Effector memory CD4-positive, alpha-beta T cell (primary cell): ENCODE results near the gene ERC1.

Source experiments
- DNase-seq, 3 donors: peaks; one replicate each; pipeline ENCODE4 v3.0.0-alpha.2; 2020
- H3K27ac ChIP-seq: 2 replicates; pipeline ENCODE4 v1.7.0; 2013; ENCODE audit warnings: mild to moderate bottlenecking, low read length, moderate library complexity; ENCODE audit not compliant: insufficient read depth, poor library complexity, severe bottlenecking
- H3K27me3 ChIP-seq: replicated peaks from 2 replicates; pipeline ENCODE4 v1.7.0; 2013; ENCODE audit warnings: mild to moderate bottlenecking, low read length; ENCODE audit not compliant: insufficient read depth, control insufficient read depth, poor library complexity, severe bottlenecking
- H3K36me3 ChIP-seq: 2 replicates; pipeline ENCODE4 v1.7.0; 2013; ENCODE audit warnings: mild to moderate bottlenecking, low read length, moderate library complexity; ENCODE audit not compliant: control insufficient read depth, insufficient read depth
- H3K4me1 ChIP-seq: 2 replicates; pipeline ENCODE4 v1.7.0; 2013; ENCODE audit warnings: low read length, mild to moderate bottlenecking; ENCODE audit not compliant: control insufficient read depth, insufficient read depth, poor library complexity, severe bottlenecking
- H3K4me3 ChIP-seq: 2 replicates; pipeline ENCODE4 v1.7.0; 2013; ENCODE audit warnings: low read length, low read depth, mild to moderate bottlenecking; ENCODE audit not compliant: insufficient read depth, poor library complexity, severe bottlenecking
- H3K9me3 ChIP-seq: 2 replicates; pipeline ENCODE4 v1.7.0; 2013; ENCODE audit warnings: mild to moderate bottlenecking, low read length, moderate library complexity; ENCODE audit not compliant: control insufficient read depth

Gene ERC1

DNA sequence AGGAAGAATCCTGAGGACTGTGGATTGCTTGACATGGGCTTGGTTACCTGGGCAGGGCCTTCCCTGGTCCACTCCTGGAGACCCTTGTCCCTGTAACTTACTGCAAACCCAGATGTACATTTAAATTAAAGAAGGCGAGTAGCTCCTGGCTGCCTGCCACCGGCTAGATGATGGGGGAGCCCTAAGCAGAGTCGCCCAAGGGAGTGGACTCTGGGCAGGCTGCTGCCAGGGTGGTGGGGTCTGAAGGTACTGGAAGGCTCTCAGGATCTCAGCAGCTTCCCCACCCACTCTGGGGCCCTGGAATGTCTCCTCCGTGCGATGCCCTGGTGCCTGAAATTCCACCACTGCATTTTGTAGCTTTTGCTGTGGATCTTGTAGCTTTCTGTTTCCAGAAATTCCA is 528.6 kb downstream of the ERC1 start:
- no peaks in the 10 kb centered on the region for H3K4me1 ChIP-seq
- H3K36me3 ChIP-seq: no peaks in the 10 kb centered on the region
- DNase-seq: no peak
- H3K27ac ChIP-seq: no peak overlapping the region
- H3K9me3 ChIP-seq: no peaks in the 10 kb centered on the region
- H3K4me3 ChIP-seq: no peak overlapping the region
- H3K27me3 ChIP-seq: no peaks in the 10 kb centered on the region

DNA sequence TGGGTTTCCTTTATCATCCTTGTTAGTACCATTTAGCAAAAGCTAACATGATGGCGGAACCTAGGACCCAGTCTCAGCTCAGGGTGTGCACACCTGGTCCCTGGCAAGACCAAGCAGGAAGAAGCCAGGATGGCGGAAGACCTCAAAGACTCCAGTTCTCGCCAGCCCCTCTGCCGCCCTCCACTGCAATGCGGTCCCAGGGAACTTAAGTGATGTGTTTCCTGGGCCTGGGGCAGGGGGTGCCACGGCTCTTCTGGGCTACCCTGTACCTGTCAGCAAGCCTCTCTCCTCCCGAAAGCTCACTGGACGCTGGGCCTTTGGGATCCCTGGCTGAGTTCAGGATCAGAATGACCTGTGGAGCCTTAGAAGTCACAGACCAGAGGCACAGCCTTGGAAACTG is 532.0 kb downstream of the ERC1 start:
- peaks cover 9% of the 10 kb centered on the region for H3K27me3 ChIP-seq
- no peak overlapping the region for H3K27ac ChIP-seq
- DNase-seq: no peak
- no peak overlapping the region for H3K4me3 ChIP-seq
- no peaks in the 10 kb centered on the region for H3K4me1 ChIP-seq
- no peaks in the 10 kb centered on the region for H3K36me3 ChIP-seq
- no peaks in the 10 kb centered on the region for H3K9me3 ChIP-seq

DNA sequence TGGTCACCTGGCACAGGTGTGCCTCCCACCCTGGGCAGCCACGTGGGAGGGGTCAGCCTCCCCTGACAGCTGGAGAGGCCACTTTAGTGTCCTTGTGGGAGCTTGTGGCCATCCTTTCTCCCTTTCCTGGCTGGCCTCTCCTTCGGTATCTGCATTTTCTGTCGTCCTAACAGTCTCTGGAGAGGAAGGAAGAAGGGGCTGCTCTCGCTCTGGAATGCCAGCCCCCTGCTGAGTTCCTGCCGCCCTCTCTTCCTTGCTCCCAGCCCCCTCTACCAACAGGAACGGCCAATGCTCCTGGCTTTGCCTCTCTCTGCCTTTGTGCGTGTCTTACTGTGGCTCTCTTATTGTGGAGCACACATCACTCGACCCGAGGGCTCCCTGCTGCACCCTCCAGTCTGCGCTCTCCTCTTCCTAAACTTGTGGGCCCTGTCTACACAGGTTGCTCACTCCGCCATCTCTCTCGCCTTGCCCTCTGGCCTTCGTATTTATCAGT is 532.6 kb downstream of the ERC1 start:
- H3K4me1 ChIP-seq: no peaks in the 10 kb centered on the region
- no peak overlapping the region for H3K4me3 ChIP-seq
- H3K36me3 ChIP-seq: no peaks in the 10 kb centered on the region
- no peak for DNase-seq
- no peaks in the 10 kb centered on the region for H3K9me3 ChIP-seq
- H3K27ac ChIP-seq: no peak overlapping the region
- peaks cover 9% of the 10 kb centered on the region for H3K27me3 ChIP-seq

DNA sequence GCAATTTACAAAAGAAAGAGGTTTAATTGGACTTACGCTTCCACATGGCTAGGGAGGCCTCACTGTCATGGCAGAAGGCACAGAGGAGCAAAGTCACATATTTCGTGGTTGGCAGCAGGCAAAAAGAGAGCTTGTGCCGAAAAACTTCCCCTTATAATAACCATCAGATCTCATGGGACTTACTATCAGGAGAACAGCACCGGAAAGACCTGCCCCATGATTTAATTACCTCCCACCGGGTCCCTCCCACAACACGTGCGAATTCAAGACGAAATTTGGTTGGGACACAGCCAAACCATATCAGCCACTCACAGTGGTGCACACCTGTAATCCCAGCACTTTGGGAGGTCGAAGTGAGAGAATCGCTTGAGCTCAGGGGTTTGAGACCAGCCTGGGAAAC is 534.8 kb downstream of the ERC1 start:
- H3K4me1 ChIP-seq: peaks cover 5% of the 10 kb centered on the region
- no peak overlapping the region for H3K27ac ChIP-seq
- H3K4me3 ChIP-seq: no peak overlapping the region
- peaks cover 18% of the 10 kb centered on the region for H3K27me3 ChIP-seq
- H3K9me3 ChIP-seq: no peaks in the 10 kb centered on the region
- H3K36me3 ChIP-seq: no peaks in the 10 kb centered on the region
- DNase-seq: no peak

DNA sequence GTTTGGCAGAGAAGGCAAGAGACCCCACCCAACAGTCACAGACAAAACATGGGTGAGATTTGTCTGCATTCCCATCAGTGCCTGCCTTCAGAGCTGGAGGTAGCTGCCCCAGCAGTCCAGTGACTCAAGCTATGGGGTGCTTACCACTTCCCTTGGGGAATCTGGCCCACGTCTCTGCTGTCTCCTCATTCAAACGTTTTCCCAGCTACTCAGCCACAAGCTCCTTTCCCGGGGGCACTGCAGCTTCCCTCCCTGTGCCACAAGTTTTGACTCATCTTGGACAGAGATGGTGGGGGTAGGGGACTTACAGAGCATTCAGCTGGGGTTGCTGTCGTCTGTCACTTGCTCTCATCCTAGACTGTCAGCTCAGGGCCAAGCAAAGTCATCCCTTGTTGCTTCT is 536.8 kb downstream of the ERC1 start:
- Histone ChIP-seq H3K4me1 (peaks cover 23% of the 10 kb centered on the region), H3K4me3 (no peak overlapping the region), H3K27me3 (peaks cover 22% of the 10 kb centered on the region), H3K36me3 (no peaks in the 10 kb centered on the region), H3K27ac (no peak overlapping the region), H3K9me3 (no peaks in the 10 kb centered on the region)
- DNase-seq: no peak

DNA sequence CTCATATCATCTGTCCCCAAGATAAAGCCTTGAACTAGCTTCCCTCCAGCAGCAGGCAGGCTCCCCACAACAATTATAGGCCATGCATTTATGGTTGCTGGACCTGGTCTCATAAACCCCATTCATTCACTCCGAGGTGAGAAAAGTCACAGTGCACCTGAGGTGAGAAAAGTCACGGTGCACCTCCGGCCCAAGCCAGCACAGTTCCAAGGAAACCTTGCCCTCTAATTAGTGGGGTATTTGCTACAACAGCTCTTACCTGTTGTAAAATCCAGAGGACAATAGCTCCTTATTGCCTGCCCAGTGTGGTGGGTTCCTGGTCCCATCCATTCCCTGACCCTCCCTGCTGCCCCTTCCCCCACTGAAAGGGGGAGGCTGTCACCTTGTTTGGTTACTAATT is 537.8 kb downstream of the ERC1 start:
- Histone ChIP-seq H3K27me3 (peaks cover 22% of the 10 kb centered on the region), H3K4me1 (peaks cover 30% of the 10 kb centered on the region), H3K27ac (no peak overlapping the region), H3K4me3 (no peak overlapping the region), H3K9me3 (no peaks in the 10 kb centered on the region), H3K36me3 (no peaks in the 10 kb centered on the region)
- no peak for DNase-seq

DNA sequence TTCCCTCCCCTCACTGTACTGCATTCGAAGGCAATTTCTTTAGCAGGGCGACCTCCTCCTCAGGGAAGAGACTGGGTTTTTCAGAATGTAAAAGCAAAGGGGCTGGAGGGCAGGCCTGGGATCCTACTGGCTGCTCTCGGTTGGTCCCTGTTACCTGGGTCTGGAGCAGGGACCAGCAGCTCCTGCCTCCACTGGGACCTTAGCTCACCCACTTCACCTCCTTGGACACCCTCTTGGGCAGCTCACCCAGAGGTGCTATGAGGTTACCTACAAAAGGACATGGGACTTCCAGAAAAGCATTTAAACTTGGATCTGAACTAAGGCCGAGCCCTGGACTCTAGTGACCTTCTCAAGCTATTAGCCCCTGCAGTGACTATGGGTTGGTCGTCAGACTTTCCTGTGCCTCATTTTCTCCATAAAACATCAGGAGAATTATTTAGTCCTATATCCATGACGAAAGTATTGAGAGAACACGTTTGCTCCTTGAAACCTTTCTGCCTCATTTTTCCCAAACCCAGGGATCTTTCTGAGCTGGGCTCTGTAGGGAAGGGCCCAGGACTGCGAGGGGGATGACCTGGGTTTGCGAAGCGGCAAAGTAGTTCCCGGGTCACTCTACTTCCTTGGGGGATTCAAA is 538.3 kb downstream of the ERC1 start:
- no peak for DNase-seq
- no peaks in the 10 kb centered on the region for H3K36me3 ChIP-seq
- H3K4me3 ChIP-seq: peak overlapping the region; percentile 36
- no peak overlapping the region for H3K27ac ChIP-seq
- peaks cover 35% of the 10 kb centered on the region for H3K4me1 ChIP-seq
- peaks cover 22% of the 10 kb centered on the region for H3K27me3 ChIP-seq
- H3K9me3 ChIP-seq: no peaks in the 10 kb centered on the region

DNA sequence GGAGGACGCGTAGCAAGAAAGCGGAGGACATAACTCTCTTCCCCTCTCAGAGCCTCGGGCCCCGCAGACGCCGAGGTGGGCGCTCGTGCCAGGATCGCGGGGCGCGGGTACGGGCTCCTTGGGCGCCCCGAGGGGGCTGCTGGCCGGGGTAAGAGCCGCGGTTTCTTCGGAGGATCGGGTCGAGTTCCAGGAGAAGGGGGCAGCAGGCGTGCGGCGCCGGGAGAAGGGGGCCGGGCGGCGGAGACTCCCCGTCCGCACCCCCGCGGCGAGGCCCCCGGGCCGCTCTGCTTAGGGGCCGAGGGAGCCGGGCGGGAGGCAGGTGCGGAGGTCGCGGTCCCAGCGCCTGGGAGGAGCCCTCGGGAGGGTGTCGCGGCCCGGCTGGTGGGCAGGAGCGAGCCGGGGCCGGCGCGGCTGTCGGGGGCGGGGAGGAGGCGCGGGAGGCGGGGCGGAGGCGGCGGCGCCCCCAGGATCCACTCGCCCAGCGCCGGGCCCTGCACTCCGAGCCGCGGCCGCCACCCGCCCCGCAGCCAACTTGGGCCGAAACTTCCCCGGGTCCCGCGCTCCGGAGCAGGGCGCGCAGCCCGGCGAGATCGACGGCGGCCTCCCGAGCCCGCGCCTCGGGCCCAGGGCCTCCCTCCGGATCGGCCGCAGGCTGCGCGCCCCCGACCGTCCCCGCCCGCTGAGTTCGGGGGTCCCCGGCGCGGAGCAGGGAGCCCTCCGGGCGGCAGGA is 539.0 kb downstream of the ERC1 start:
- no peak for DNase-seq
- Histone ChIP-seq H3K4me1 (peaks cover 38% of the 10 kb centered on the region), H3K9me3 (no peaks in the 10 kb centered on the region), H3K27me3 (peaks cover 27% of the 10 kb centered on the region), H3K36me3 (no peaks in the 10 kb centered on the region), H3K27ac (no peak overlapping the region), H3K4me3 (peak overlapping the region; percentile 36)

DNA sequence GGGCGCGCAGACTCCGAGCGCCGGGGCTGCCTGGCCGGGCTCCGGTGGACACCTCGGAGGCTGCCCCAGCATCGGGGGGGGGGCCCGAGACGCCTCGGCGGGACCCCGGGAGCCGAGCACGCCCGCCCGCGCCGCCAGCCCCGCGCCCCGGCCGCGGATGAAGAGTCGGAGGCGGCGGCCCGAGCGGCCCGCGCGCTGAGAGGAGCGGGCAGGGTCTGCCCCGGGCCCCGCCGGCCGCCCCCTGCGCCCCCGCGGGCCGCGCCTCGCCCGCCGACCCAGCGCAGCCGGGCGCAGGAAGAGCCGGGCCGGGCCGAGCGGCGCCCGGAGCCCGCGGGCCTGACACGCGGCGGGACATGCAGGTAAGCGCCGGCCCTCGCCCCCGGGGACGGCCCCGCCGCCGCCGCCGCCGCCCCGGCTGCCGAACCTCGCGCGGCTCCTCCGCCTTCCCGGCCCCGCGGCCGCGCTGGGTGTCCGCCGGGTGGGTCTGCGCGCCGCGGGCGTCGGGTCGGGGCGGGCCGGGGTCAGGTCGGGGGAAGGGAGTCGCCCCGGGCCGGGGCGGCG is 539.6 kb downstream of the ERC1 start:
- Histone ChIP-seq H3K27ac (no peak overlapping the region), H3K36me3 (no peaks in the 10 kb centered on the region), H3K9me3 (no peaks in the 10 kb centered on the region), H3K4me3 (peak overlapping the region; percentile 48), H3K4me1 (peaks cover 38% of the 10 kb centered on the region), H3K27me3 (peaks cover 27% of the 10 kb centered on the region)
- no peak for DNase-seq

DNA sequence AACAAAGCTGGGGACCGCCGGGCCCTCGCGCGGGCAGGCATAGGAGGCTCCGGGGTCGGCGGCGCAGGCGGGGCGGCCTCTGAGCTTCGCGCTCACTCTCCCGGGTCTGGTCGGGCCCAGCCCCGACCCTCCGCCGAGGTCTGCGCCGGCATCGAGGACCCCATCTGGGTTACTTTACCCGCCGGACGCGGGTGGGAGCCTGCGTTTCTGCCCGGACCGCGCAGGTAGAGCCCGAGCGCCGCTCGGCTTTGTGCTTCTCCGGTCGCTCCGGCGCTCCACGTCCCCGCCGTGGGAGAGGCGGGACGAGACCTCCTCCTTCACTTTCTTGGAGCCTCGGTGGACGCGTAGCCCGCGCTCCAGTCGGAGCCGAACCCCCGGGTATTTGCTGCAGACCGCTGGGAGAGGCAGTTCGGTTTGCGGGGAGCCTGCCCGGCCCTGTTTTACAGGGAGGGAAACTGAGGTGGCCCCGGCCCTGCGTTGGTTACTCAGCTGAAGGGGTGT is 540.2 kb downstream of the ERC1 start:
- H3K4me1 ChIP-seq: peaks cover 38% of the 10 kb centered on the region
- H3K4me3 ChIP-seq: peak overlapping the region; percentile 48
- no peaks in the 10 kb centered on the region for H3K36me3 ChIP-seq
- H3K9me3 ChIP-seq: no peaks in the 10 kb centered on the region
- H3K27ac ChIP-seq: no peak overlapping the region
- no peak for DNase-seq
- H3K27me3 ChIP-seq: peaks cover 27% of the 10 kb centered on the region
